HG02759 (cell line): ENCODE results near the gene SNPH.
A peak's percentile ranks its signal among the peaks of the same experiment; 100 is the strongest.

ENCODE experiments used
- ATAC-seq: cut with Tn5 transposase; IDR thresholded peaks from one replicate; pipeline ENCODE4 v1.9.1; 2021; ENCODE audit warnings: mild to moderate bottlenecking, moderate library complexity; ENCODE audit not compliant: unreplicated experiment

SNPH gene

DNA sequence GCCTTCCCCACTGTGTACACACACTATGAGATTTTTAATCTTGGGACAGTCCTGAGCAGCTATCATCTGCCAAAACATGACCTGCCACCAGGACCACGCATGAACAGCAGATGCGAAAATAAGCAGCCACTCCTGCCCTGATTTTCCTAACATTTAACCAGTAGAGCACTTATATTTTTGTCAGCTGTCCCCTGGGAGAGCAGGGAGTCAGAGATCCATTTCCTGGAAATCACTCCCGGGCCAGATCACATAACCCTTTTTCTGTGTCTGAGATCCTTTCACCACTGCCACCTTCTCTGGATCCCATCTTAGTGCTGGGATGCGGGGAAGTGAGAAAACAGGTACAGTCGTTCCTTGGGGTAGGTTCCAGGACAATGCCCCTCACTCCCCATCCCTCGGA is 57.2 kb downstream of the SNPH start:
- no peak for ATAC-seq

DNA sequence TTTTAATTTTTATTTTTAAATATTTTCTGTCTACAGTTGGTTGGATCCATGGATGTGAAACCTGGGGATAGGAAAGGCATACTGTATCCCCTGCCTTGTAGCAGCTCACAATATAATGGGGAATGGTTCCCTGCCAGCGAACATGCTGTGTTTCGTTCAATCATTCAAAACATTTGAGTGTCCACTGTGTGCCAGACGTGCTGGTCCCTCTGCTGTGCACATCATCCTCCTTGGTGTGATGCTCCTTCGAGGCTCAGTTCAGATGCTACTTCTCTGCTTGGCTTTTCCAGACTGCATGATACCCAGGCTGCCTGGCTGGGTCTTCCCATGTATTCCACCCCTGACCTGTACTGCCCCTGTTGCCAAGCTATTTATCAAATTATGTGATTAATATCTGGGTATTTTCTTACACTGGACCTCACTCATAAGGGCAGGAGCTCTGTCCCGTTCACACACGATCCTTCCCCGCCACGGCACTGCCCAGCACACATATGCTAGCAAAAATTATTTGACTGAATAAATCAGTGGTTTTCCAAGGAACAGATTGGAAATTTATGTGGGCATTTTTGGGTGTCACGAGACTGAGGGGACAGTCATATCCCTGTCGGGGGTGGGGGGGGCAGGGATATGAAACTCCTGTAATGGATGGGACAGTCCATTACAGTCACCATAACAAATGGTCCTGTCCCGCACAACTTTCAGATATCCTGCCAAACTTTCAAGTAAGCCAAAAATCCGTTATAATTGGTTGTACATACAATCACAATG is 57.9 kb downstream of the SNPH start:
- ATAC-seq, result no peak

DNA sequence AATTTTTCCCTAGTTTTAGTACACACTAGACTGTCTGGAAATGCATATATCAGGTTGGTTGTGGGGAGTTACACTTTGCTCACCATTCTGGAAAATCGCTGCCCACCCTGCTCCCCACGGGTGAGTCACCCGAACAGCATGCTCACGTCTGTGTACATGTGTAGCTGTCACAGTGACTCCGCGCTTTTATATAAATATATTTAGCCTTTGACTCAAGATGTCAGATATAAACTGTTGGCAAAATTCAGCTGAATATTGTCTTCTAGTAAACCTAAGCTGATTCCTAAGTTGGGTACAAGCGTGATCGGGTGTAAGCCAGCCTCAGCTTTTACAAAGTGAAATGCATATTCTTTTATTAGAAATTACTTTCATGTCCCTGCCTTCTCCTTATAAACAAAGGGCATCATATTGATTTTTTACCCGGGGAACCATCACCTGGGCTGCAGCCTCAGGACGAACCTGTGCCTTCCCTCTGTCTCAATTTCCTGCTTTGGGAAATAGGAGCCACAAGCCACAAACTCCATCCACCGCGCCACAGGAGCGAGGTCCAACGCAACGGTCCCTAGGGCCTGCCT is 58.6 kb downstream of the SNPH start:
- ATAC-seq, result no peak

DNA sequence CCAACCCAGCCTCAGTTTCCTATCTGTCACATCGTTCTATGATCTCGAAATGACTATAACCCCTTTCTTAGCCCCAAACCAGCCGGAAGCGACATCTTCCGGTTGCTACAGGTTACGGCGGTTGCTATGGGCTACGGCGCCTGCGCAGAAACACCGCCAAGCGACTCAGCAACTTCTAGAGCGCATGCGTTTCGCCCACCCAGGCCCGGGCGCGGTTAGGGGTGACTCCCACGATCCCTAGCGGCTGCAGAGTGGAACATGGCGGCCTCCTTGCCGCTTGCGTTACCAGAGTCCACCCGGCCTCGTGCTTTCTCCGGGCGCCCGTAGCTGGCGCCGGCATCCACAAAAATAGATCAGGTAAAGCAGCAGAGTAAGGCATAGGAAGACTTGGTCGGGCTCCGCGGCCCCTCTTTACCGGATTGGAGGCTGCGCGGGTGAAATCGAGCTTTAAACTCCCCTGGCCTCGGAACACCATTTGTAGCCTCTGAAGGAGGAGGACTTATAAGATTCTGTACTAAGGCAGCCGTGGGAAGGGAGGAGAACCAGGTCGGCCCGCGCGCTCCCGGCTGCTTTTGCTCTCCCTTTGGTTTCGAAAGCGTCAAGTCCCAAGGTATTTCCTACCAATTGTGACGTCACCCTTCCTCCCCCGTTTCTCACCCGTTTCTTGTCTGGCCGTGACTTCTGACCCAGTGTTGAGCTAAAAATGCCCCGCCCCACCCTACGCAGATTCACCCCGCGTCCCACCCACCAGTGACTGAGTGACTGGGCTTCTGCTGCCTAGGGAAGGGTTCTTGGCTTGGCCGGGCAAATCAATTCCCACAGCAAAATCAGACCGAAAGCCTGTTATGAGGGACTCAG is 59.3 kb downstream of the SNPH start:
- ATAC-seq, result peak; percentile 89

DNA sequence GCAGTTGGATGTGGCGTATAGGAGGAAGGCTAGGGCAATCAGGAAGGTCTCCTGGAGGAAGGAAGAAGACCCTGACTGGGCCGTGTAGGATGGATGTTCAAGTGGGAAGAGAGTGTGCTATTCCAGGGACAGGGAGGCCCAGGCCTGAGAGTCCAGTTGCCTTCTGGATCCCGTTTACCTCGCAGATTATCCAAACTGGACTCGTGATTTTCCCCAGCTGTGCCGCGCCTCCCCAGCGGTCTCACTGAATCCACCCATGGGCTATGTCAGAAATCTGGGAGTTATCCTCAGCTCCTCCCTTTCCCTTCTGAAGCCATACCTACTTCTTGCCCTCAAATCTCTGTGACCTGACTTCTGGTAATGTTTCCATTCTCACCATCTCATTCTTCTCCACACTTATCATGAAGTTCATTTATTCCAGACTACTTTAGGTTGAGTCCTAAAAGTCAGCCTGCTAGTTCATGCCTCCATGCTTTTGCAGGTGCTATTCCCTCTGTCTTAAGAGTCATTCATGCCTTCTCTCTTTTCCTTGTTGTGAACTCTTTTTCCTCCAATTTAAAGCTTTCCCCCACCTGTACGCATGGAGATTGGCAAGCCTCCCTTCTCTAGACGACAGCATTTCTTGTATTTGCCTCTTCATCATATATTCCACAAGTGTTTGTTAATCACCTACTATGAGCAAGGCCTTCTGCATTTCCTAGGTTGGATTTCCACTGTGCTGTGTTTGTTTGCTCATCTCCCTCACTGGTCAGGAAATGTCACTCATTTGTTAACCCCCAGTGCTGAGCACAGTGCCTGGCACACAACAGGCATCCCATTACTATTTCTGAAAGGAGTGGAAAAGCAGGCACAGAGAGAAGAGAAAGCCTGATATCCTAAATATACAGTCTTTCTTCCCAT is 60.2 kb downstream of the SNPH start:
- ATAC-seq, result no peak

DNA sequence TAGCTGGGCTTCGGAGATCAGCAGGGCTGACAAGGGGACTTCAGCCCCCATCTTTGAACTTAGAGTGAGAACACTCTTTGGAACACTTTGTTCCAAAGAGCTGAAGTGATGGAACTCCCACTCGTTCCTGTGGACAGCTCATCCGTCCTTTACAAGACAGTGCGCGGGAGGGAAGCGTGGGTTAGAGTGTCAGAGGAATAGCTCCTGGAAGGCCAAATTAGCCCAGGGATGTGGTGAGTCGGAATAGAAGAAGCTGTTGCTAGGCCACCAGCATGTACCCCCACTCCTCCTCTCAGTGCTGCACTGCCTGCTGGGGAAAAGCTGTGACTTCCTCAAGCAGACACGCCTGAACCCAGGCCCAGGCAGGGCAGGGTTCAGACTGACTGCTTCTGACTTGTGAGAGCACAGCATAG is 61.2 kb downstream of the SNPH start:
- no peak for ATAC-seq

DNA sequence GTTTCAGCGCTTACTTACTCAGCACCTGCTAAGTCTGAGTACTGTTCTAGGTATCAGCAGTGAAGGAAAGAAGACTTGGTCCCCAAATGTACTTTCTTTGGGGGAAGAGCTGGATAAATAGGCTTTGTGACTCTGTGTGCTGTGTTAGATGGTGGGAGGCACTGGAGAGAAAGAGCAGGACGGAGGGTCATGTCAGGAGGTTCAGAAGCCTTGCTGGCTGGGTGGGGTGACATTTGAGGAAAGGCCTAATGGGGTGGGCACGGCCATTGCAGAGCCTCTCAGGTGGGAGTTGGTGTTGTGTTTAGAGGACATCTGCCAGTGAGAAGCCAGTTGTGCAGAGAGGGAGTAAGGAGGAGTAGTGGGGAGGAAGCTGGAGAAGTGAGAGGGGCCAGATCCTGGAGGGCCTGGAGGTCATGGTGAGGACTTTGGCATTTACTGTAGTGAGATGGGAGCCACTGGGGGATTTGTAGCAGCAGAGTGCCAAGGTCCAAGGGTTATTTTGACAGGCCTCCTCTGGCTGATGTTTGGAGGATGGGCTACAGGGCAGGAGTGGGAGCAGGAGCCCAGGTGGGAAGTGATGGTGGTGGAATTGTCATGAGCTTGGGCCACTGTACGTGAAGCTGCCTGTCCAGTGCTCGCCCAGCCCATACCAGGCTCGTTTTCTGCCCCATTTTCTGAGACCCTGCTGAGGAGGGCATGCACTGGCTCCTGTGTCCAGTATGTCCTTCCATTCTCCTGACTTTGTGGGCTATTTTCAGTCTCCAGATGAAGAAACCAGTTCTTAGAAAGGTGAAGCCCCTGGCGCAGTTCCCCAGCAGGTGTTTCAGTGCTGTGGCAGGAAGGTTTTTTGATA is 62.0 kb downstream of the SNPH start:
- no peak for ATAC-seq

DNA sequence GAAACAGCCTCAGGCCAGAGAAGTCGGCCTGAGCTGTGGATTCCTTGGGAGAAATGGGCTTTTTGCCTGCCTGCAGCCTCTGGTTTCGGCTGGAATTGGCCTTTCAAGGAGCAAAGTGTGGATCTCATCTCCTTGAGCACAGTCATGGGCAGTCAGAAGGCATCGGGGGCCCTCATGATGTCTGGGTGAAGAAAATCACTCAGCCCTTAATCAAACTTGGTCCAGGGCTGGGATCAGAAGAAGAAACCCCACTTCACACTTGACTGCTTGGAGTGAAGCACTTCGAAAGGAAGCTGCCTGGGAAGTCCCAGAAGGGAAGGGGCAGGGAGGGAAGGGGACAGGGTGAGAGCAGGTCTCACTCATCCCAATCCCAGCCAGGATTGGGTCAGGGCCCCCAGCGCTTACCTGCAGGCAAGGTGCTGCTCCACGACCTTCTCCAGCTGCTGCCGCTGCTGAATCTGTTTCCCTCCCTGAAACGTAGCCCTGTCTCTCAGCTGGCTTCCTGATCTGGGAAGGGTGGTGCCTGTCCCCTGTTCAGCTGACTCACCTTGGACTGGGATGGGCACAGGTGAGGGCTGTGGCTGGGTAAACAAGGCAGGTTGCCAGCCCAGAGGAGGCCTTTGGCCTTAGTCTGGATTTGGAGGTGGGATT is 62.7 kb downstream of the SNPH start, which contains the start of gene SDCBP2:
TSS of gene SDCBP2 (minus strand) at position 460 of the 651 bp plus-strand sequence. CDS start 8,723 bp downstream, outside the sequence.
- ATAC-seq, result no peak

DNA sequence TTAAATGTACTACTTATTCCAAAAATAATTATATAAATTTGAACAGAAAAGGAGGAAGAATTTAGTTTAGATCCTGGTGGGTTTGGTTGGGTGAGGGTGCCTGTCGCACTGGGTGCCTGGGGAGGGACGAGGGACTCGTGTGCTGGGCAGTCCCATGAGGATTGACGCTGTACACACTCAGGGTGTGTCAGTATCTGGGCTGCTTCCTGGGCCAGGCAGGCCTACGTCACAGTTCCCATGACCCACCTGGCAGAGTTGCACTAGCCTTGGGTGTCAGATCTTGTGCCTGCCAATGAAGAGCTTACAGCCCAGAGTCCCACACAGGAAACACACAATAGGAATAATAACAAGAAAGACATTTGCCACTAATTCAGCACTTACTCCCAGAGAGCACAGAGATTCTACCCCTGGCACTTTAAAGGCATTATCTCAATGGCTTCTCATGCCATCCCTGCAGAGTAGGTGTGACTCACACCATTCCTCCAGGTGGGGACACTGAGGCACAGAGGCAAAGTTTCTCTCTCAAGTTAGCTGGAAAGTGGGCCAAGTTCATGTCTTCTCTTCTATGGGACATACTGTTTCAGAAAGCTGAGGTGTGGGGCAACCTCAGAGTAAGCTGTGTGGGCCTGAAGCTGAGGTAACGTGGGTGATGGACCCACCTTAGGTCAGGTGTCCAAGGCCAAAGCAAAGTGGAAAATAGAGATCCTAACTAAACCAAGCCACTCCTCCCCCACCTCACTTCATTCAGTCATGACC is 64.2 kb downstream of the SNPH start:
- no peak for ATAC-seq

DNA sequence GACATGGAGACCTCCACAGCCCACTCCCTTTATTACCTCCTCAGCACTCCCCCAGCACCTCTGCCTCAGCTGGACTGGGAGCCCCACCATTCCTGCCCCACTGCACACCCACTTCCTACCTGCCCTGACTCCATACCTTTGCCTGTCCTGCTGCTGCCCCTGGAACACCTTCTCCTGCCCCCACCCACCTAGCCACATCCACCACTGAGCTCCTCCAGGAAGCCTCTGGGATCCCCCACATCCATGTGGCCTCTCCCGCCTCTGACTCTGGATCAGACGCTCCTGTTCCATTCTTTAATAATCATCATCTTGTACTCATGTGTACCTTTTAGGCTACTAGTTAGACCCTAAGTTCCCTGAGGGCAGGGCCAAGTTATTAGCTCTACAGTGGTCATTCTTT is 65.0 kb downstream of the SNPH start:
- no peak for ATAC-seq

DNA sequence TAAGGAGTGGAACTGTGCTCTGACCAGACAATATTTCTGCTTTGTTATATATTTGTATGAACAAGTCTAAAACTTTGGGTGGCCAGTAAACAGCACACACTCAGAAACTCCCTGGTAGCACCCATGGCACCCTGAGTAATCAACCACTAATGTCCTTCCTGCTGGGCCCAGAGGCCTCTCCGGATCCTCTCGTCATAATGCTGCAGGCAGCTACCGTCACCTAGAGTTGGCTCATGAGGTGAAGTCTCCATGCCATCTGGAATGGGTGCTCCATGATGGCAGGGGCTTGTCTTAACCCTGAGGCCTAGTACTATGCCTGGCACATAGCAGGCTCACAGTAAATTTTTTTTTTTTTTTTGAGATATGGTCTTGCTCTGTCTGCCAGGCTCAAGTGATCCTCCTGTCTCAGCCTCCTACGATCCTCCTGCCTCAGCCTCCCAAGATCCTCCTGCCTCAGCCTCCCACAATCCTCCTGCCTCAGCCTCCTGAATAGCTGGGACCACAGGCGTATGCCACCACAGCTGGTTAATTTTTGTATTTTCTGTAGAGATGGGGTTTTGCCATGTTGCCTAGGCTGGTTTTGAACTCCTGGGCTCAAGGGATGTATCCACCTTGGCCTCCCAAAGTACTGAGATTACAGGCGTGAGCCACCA is 65.8 kb downstream of the SNPH start:
- ATAC-seq, result no peak

DNA sequence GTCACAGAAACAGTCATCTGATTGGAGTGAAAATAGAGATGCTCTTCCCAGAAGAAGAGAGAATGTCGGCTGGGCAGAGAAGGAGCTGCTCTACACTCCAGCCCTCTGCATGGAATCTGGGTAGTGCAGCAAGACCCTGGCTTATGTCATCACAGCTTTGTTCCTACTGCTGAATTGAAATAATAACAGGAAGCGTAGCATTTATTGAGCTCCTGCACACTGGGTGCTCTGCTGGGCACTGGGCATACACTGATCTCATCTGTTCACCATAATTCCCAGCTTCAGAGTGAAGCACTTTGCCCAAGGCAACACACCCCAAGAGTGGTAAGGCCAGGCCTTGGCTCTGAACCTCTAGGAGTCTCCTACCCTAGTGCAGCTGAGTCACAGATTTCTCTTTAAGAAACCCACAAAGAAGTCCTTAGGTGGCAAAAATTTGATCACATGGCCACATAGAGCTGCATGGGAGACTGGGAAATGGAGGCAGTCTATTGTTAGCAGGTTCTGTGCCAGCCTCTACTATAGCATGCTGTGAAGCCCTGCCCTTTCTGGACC is 66.7 kb downstream of the SNPH start:
- no peak for ATAC-seq

DNA sequence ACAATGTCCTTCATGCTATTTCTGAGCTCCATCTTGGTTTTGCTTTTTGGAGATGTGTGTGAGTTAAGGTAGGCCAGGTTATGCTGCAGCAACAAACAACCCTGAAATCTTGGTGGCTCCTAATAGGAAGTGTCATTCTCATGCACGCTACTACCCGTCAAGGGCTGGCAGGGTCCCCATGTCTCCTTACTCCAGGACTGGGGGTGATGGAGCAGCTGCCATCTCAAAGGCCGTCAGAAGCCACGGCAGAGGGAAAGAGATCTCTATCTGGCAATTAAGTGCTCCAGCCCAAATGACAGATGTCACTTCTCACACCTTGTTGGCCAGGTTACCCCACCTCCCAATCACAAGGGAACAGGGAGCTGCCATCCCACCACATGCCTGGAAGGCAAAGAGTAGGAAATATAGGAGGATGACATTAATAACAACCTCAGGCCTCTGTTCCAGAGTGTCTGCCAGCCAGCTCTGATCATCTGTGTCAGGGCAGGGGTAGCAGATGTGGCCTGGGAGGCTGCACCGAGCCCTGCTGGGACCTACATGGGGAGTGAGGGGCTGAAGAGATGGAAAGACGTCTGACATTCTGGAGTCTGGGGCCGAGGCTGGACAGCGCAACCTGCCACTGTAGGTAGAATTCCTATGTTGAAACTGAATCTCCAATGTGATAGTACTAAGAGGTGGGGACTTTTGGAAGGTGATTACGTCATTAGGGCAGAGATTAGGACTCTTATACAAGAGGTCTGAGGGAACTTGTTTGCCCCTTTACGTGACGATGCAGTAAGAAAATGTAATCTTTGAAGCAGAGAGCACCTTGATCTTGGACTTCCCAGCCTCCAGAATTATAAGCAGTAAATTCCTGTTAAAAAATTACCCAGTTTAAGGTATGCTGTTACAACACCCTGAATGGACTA is 67.6 kb downstream of the SNPH start:
- ATAC-seq, result no peak

DNA sequence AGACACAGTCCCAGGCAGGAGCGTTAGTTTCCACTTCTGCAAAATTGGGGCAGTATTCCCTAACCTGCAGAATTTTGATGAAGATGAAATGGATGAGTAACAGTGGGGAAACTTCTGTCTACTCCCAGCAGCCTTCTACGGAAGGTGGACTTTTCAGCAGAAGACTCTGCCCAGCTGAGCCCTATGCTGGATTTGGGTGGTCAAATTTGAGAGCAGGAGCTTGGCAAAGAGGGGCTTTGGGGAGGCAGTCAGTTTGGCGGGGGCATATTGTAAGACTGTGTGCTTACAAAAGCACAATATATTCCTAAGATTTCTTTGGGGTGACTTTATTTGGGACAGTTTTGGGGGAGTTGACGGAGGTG is 68.3 kb downstream of the SNPH start:
- no peak for ATAC-seq

DNA sequence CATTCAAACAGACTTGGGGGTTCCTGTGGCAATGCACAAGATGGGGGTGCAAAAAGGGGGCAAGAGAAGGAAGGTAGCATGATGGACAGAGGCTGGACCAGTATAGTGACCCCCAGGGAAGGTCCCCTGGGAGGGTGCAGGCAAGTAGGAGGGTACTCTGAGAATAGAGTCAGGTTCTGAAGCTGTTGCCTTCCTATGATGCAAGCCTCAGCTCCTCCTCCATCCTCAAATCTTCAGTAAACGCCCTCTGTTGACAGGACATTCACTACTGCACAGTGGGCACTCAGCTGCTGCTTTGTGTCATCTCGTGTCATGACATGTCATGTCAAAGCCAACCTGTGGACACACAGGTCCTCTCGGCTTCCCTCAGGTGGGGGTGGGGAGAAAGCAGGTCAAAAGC is 68.7 kb downstream of the SNPH start:
- no peak for ATAC-seq

DNA sequence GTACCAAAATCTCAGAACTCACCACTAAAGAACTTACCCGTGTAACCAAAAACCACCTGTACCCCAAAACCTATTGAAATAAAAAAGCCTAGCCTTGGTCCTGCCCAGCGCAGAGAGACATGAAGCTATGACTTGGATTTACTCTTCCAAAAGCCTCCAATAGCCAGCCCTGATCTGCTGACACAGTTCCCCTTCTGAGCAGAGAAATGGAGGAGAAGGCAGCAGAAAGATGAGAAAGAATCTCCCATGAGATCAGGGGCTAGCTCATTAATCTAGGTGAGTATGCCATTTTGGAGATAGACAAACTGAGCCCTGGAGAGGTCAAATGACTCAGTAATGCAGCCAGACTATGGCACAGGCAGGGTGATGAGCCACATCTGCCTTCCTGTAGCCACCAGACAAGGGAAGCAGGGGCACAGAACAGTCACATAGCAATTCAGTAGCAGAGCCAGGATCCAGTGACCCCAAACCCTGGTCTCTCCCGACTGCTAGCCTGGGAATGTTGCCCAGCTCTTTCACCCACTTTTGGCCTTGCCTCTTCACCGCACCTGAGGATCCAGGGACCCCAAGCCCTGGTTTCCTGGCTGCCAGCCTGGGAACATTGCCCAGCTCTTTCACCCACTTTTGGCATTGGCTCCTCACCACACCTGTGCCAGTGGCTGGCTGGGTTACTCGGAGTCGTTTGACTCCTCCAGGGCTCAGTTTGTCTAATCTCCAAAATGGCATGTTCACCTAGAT is 70.0 kb downstream of the SNPH start:
- ATAC-seq, result no peak
